GM12878 (cell line): Measurements from ENCODE around the gene MRPL37. TPM values are rescaled to one million over a fixed set of nuclear protein-coding genes. Genes with fewer than 3 reads are reported as not detected.

Experiments
- ATAC-seq: fragments of 200-7000 bp; cut with Tn5 transposase; 3 replicates; pipeline ENCODE4 v1.9.1; 2020; ENCODE audit warnings: mild to moderate bottlenecking, moderate library complexity
- BruUV-seq: library from RNA; stranded (reverse); fragments of 400-500 nt; replicated peaks from 2 replicates; lab custom pipeline; 2021; lab: Mats Ljungman, UMichigan
- CTCF ChIA-PET: fragments of 300-600 bp; sonication (Branson Sonifier 250); formaldehyde crosslinking; extraction: SDS; loops from one replicate; lab custom pipeline; 2021; ENCODE audit warnings: inconsistent platforms; lab: Yijun Ruan, JAX
- POLR2A ChIA-PET: fragments of 350-600 bp; formaldehyde crosslinking; extraction: SDS; loops from one replicate; lab custom pipeline; 2021; ENCODE audit warnings: inconsistent platforms; lab: Charles Lee
- RAD21 ChIA-PET: fragments of 300-600 bp; sonication (Branson Sonifier 250); formaldehyde crosslinking; loops from one replicate; lab custom pipeline; 2023; ENCODE audit warnings: antibody characterized with exemption; ENCODE audit not compliant: unreplicated experiment; lab: Charles Lee
- SMC1A ChIA-PET: fragments of 300-600 bp; sonication (Branson Sonifier 250); formaldehyde crosslinking; loops from one replicate; lab custom pipeline; 2023; ENCODE audit not compliant: unreplicated experiment, uncharacterized antibody; lab: Charles Lee
- DNase-seq: peaks from one replicate; pipeline ENCODE4 v3.0.0-alpha.2; 2011; ENCODE audit warnings: low read depth, low spot score
- FAIRE-seq: peaks from 3 replicates; lab custom pipeline; 2011; peaks lifted over from hg19 to GRCh38; lab: Jason Lieb, UNC
- H2AFZ ChIP-seq: 2 replicates; pipeline ENCODE4 v1.6.0; 2011; ENCODE audit warnings: low read depth, low read length, control low read depth; ENCODE audit not compliant: control insufficient read depth
- H3K27ac ChIP-seq: 2 replicates; pipeline ENCODE4 v1.5.1; 2011; ENCODE audit warnings: control low read depth; ENCODE audit not compliant: control insufficient read depth, insufficient read depth
- H3K27me3 ChIP-seq, 2 experiments: replicated peaks in 1 of 2; 2 replicates each; pipeline versions ENCODE4 v1.6.0 to v1.6.1; 2011; ENCODE audit warnings: low read length in 1 of 2; ENCODE audit not compliant: control insufficient read depth in 2 of 2, insufficient read depth in 2 of 2
- H3K36me3 ChIP-seq, 2 experiments: 2 replicates each; pipeline ENCODE4 v1.5.1; 2011; ENCODE audit warnings: low read length in 1 of 2; ENCODE audit not compliant: control insufficient read depth in 2 of 2, insufficient read depth in 2 of 2
- H3K4me1 ChIP-seq: 2 replicates; pipeline ENCODE4 v1.6.1; 2011; ENCODE audit warnings: mild to moderate bottlenecking, low read length, moderate library complexity, mixed read lengths; ENCODE audit not compliant: control insufficient read depth, insufficient read depth
- H3K4me2 ChIP-seq: 2 replicates; pipeline ENCODE4 v1.6.0; 2011; ENCODE audit warnings: control low read depth; ENCODE audit not compliant: control insufficient read depth, insufficient read depth
- H3K4me3 ChIP-seq: fragments of 200-600 bp; sonication (generic); 2 replicates; pipeline ENCODE4 v1.5.1; 2016
- H3K79me2 ChIP-seq: 2 replicates; pipeline ENCODE4 v1.6.0; 2011; ENCODE audit warnings: low read length; ENCODE audit not compliant: control insufficient read depth, insufficient read depth
- H3K9ac ChIP-seq: 2 replicates; pipeline ENCODE4 v1.8.0; 2011; ENCODE audit warnings: low read length, control low read depth, mixed read lengths; ENCODE audit not compliant: control insufficient read depth, insufficient read depth
- H3K9me3 ChIP-seq: replicated peaks from 3 replicates; pipeline ENCODE4 v1.5.1; 2011; ENCODE audit warnings: mild to moderate bottlenecking, low read length; ENCODE audit not compliant: control insufficient read depth, insufficient read depth
- H4K20me1 ChIP-seq: 2 replicates; pipeline ENCODE4 v1.6.0; 2011; ENCODE audit not compliant: control insufficient read depth, insufficient read depth
- CBX5 ChIP-seq: sonication (generic); IDR thresholded peaks from 2 replicates; pipeline ENCODE4 v1.6.1; 2016; ENCODE audit warnings: low read depth, moderate library complexity, mild to moderate bottlenecking, inconsistent platforms
- HDAC2 ChIP-seq: fragments of 200-600 bp; sonication (generic); IDR thresholded peaks from 2 replicates; pipeline ENCODE4 v1.6.1; 2017
- JUND ChIP-seq: IDR thresholded peaks from 2 replicates; pipeline ENCODE4 v1.6.1; 2012; ENCODE audit warnings: low read depth, mild to moderate bottlenecking, low read length, improper control_type of control experiment, moderate library complexity
- KDM1A ChIP-seq: fragments of 200-600 bp; sonication (generic); IDR thresholded peaks from 2 replicates; pipeline ENCODE4 v1.6.1; 2016; ENCODE audit warnings: borderline replicate concordance
- LARP7 ChIP-seq: fragments of 450-650 bp; IDR thresholded peaks from 2 replicates; pipeline ENCODE4 v1.6.1; 2017; ENCODE audit warnings: mild to moderate bottlenecking
- POLR2A ChIP-seq: IDR thresholded peaks from 2 replicates; pipeline ENCODE4 v1.6.1; 2011; ENCODE audit warnings: low read depth, mild to moderate bottlenecking, low read length
- POLR2AphosphoS5 ChIP-seq: IDR thresholded peaks from 2 replicates; pipeline ENCODE4 v1.6.1; 2011; ENCODE audit warnings: mild to moderate bottlenecking, low read length, inconsistent platforms
- SMAD5 ChIP-seq: IDR thresholded peaks from 2 replicates; pipeline ENCODE4 v1.6.1; 2016; ENCODE audit warnings: antibody characterized with exemption, low read depth
- SPI1 ChIP-seq: IDR thresholded peaks from 2 replicates; pipeline ENCODE4 v1.6.1; 2011; ENCODE audit warnings: low read depth, mild to moderate bottlenecking, low read length, moderate library complexity, borderline replicate concordance; ENCODE audit not compliant: insufficient read depth
- SUPT20H ChIP-seq: IDR thresholded peaks from 2 replicates; pipeline ENCODE4 v1.6.1; 2011; ENCODE audit warnings: low read depth, mild to moderate bottlenecking, low read length, moderate library complexity, borderline replicate concordance; ENCODE audit not compliant: control insufficient read depth
- YY1 ChIP-seq: IDR thresholded peaks from 2 replicates; pipeline ENCODE4 v1.6.1; 2011; ENCODE audit warnings: low read depth, mild to moderate bottlenecking, low read length
- ZZZ3 ChIP-seq: IDR thresholded peaks from 2 replicates; pipeline ENCODE4 v1.6.1; 2011; ENCODE audit warnings: low read depth; ENCODE audit not compliant: control insufficient read depth, insufficient read length
- WGBS: methylation state at CpG from one replicate; pipeline ENCODE4 v1.1.6; 2016; ENCODE audit warnings: low lambda C conversion rate; ENCODE audit not compliant: insufficient replicate concordance, insufficient coverage; ENCODE audit errors: missing lambda C conversion rate; 5-methylcytosine and 5-hydroxymethylcytosine counted together
- in situ Hi-C: fragments of 300-500 bp; cut with MboI; formaldehyde crosslinking; loops from 9 replicates; pipeline ENCODE4 v1.14.3; 2018; ENCODE audit warnings: mixed read lengths
- intact Hi-C: fragments of 100-400 bp; cut with micrococcal nuclease; formaldehyde crosslinking; loops from one replicate; pipeline ENCODE4 v1.14.2; 2022; ENCODE audit not compliant: unreplicated experiment
- polyA plus RNA-seq, 11 experiments: library from polyadenylated mRNA; depleted of rRNA in 4 of 11; unstranded in 6 of 11; stranded (reverse) in 5 of 11; fragments of >200 nt; fragmentation: Nextera tagmentation in 4 of 11; fragmentation: Illumina TruSeq in 1 of 11; extraction: Ambion mirVana in 4 of 11; extraction: Trizol in 1 of 11; gene quantifications; 1 replicate in 1 of 11; 2 replicates in 10 of 11; pipeline versions ENCODE4 v1.2.1 to v1.2.3, GENCODE V29; 2011 to 2016; ENCODE audit warnings: inconsistent platforms in 2 of 11, missing spikeins in 2 of 11, low read depth in 1 of 11
- total RNA-seq, 4 experiments: library from RNA; depleted of rRNA in 3 of 4; stranded (reverse); fragments of >200 nt in 3 of 4; fragmentation: Illumina TruSeq in 1 of 4; extraction: Trizol in 1 of 4; gene quantifications; 2 replicates each; pipeline versions ENCODE4 v1.2.1 to v1.2.3, GENCODE V29; 2013 to 2021

MRPL37 gene
- total and polyA plus RNA-seq, 10 of the 15 experiments (the other 5 are each of a cell fraction or from before 2014, with no cell fraction given): 41.4 to 217 (median 159) TPM

- Histone ChIP-seq H3K9me3 (no peaks in the 10 kb centered on the region), H3K27ac (no peak overlapping the region), H3K36me3 (peaks cover 18 to 19% of the 10 kb centered on the region in 2 experiments), H2AFZ (no peak overlapping the region), H4K20me1 (no peaks in the 10 kb centered on the region), H3K4me1 (no peaks in the 10 kb centered on the region), H3K27me3 (no peaks in the 10 kb centered on the region), H3K4me2 (no peak overlapping the region), H3K4me3 (no peak overlapping the region), H3K9ac (no peak overlapping the region), H3K79me2 (no peaks in the 10 kb centered on the region)
- ChIA-PET RAD21 (no interaction called here), POLR2A (no interaction called here), CTCF (no interaction called here), SMC1A (no interaction called here)
- in situ Hi-C loops (no loop called here), intact Hi-C loops (no loop called here)
- DNase-seq (no peak), FAIRE-seq (no peak)
- 83% methylated on average over 12 of the region's 12 CpGs for WGBS
- no peak for TF ChIP-seq CBX5
- TF ChIP-seq SPI1: peak; percentile 23; the same call in 1 of the 2 replicates
- no peak for TF ChIP-seq HDAC2
- TF ChIP-seq POLR2A: peak; percentile 56
- no peak for TF ChIP-seq ZZZ3
- TF ChIP-seq SMAD5: no peak
- TF ChIP-seq SUPT20H: no peak
- TF ChIP-seq YY1: no peak
- TF ChIP-seq LARP7: no peak
- no peak for TF ChIP-seq JUND
- TF ChIP-seq KDM1A: no peak
- peak; percentile 6; the same call in 1 of the 2 replicates for TF ChIP-seq POLR2AphosphoS5
- TF ChIP-seq, all 136 proteins: peak for 3
- no TSS peak for BruUV-seq
- ATAC-seq: peak; percentile 19; the same call in 2 of the 3 replicates
These were observed 21.3 kb downstream of the MRPL37 start for GRCh38 chr1:54221113-54221834.
